Stomach (tissue), 9 donors: ENCODE results near the gene CHSY3. TPM values are rescaled to one million over a fixed set of nuclear protein-coding genes. Genes with fewer than 3 reads are reported as not detected.

Experiments
- DNase-seq, 2 donors: peaks; one replicate each; pipeline versions ENCODE4 v3.0.0 to v3.0.0-alpha.2; 2013 to 2019
- H3K27ac ChIP-seq, 5 donors: fragments of 200-600 bp in 4 of 5; sonication (generic) in 4 of 5; one replicate each; pipeline ENCODE4 v1.5.1; 2013 to 2019; ENCODE audit warnings: mild to moderate bottlenecking in 1 of 5, moderate library complexity in 1 of 5
- H3K27me3 ChIP-seq, 3 donors: fragments of 200-600 bp; sonication (generic); one replicate each; pipeline ENCODE4 v1.5.1; 2017 to 2019; ENCODE audit warnings: mixed run types in 1 of 3
- H3K36me3 ChIP-seq, 4 donors: fragments of 200-600 bp; sonication (generic); 1 replicate in 3 of 4; 2 replicates in 1 of 4; pipeline ENCODE4 v1.5.1; 2016 to 2019
- H3K4me1 ChIP-seq, 4 donors: fragments of 200-600 bp; sonication (generic); one replicate each; pipeline ENCODE4 v1.5.1; 2016 to 2019
- H3K4me3 ChIP-seq, 4 donors: fragments of 200-600 bp; sonication (generic) in 3 of 4; one replicate each; pipeline ENCODE4 v1.5.1; 2016 to 2019; ENCODE audit warnings: mild to moderate bottlenecking in 1 of 4
- H3K9me3 ChIP-seq, 4 donors: fragments of 200-600 bp; sonication (generic); one replicate each; pipeline ENCODE4 v1.5.1; 2016 to 2019
- CTCF ChIP-seq, 7 experiments: fragments of 450-650 bp in 4 of 7; fragments of 200-600 bp in 3 of 7; sonication (generic) in 3 of 7; IDR thresholded peaks; one replicate each; pipeline ENCODE4 v1.5.1; 2016 to 2019; ENCODE audit warnings: antibody characterized with exemption in 7 of 7, control low read depth in 2 of 7, mild to moderate bottlenecking in 1 of 7
- EP300 ChIP-seq: sonication (generic); formaldehyde crosslinking; IDR thresholded peaks from one replicate; pipeline ENCODE4 v1.6.1; 2017; ENCODE audit warnings: antibody characterized with exemption
- POLR2A ChIP-seq, 4 donors: fragments of 450-650 bp; IDR thresholded peaks; one replicate each; pipeline ENCODE4 v1.6.1; 2016; ENCODE audit warnings: antibody characterized with exemption in 4 of 4, control low read depth in 2 of 4, mild to moderate bottlenecking in 1 of 4, moderate library complexity in 1 of 4
- POLR2AphosphoS5 ChIP-seq, 3 donors: sonication (generic); formaldehyde crosslinking; IDR thresholded peaks; one replicate each; pipeline ENCODE4 v1.6.1; 2016; ENCODE audit warnings: antibody characterized with exemption in 3 of 3
- WGBS, 5 donors: extraction: QIAGEN DNeasy Blood & Tissue Kit in 3 of 5; methylation state at CpG; one replicate each; pipeline versions ENCODE4 v1.1.5 to v1.1.7; 2013 to 2018; 5-methylcytosine and 5-hydroxymethylcytosine counted together
- intact Hi-C: fragments of 100-400 bp; cut with DNase I; formaldehyde crosslinking; loops from one replicate; pipeline ENCODE4 v1.15.1; 2023; ENCODE audit warnings: low total_unique reads
- polyA plus RNA-seq, 3 donors: library from polyadenylated mRNA; stranded (reverse); fragments of 200-250 nt; gene quantifications; one replicate each; pipeline ENCODE4 v1.2.3, GENCODE V29; 2013
- total RNA-seq, 5 donors: library from RNA; depleted of rRNA; stranded (reverse); fragments of >200 nt; gene quantifications; one replicate each; pipeline versions ENCODE4 v1.1.0 to v1.2.3, GENCODE V29; 2014 to 2016
- donor health status: healthy with polysubstance abuse.
- donor health status: Bipolar disorder and iron deficiency.
- donor health status: healthy.

Gene CHSY3
- total and polyA plus RNA-seq, 8 donors: under 0.01 to 6.1 (median 0.31) TPM; not detected in 1

GRCh38 chr5:129991780-129992179 lies 87.5 kb downstream of the CHSY3 start:
- intact Hi-C loops: no loop called here
- whole genome bisulfite sequencing, 5 donors: 65 to 71% (median 69%) methylated on average over 3 of the region's 3 CpGs
- H3K36me3 ChIP-seq: no peaks in the 10 kb centered on the region
- no peaks in the 10 kb centered on the region for H3K27me3 ChIP-seq
- no peak for TF ChIP-seq POLR2AphosphoS5 (IDR thresholded peaks at IDR 0.05)
- no peak for TF ChIP-seq EP300
- TF ChIP-seq POLR2A (IDR thresholded peaks at IDR 0.05): no peak
- no peak for TF ChIP-seq CTCF (IDR thresholded peaks at IDR 0.05)
- H3K27ac ChIP-seq: no peak overlapping the region
- H3K9me3 ChIP-seq: peaks cover 0 to 5% (median under 1%) of the 10 kb centered on the region in 4 donors
- DNase-seq: no peak
- H3K4me3 ChIP-seq: no peak overlapping the region
- no peaks in the 10 kb centered on the region for H3K4me1 ChIP-seq

GRCh38 chr5:129996896-129997295 lies 92.6 kb downstream of the CHSY3 start:
- Histone ChIP-seq H3K4me3 (no peak overlapping the region), H3K36me3 (no peaks in the 10 kb centered on the region), H3K4me1 (no peaks in the 10 kb centered on the region), H3K27ac (no peak overlapping the region), H3K27me3 (no peaks in the 10 kb centered on the region), H3K9me3 (no peaks in the 10 kb centered on the region)
- DNase-seq: no peak
- TF ChIP-seq POLR2AphosphoS5 (IDR thresholded peaks at IDR 0.05): no peak
- no peak for TF ChIP-seq EP300
- TF ChIP-seq CTCF (IDR thresholded peaks at IDR 0.05): no peak
- no peak for TF ChIP-seq POLR2A (IDR thresholded peaks at IDR 0.05)
- intact Hi-C loops: no loop called here

- no peaks in the 10 kb centered on the region for H3K4me1 ChIP-seq
- H3K27ac ChIP-seq: no peak overlapping the region
- no peak for DNase-seq
- 74 to 89% (median 76%) methylated on average over 4 of the region's 4 CpGs for WGBS, 5 donors
- no peaks in the 10 kb centered on the region for H3K27me3 ChIP-seq
- no peak overlapping the region for H3K4me3 ChIP-seq
- TF ChIP-seq POLR2AphosphoS5 (IDR thresholded peaks at IDR 0.05): no peak
- no peak for TF ChIP-seq POLR2A (IDR thresholded peaks at IDR 0.05)
- no peak for TF ChIP-seq EP300
- no peak for TF ChIP-seq CTCF (IDR thresholded peaks at IDR 0.05)
- H3K9me3 ChIP-seq: no peaks in the 10 kb centered on the region
- H3K36me3 ChIP-seq: no peaks in the 10 kb centered on the region
- intact Hi-C loops: no loop called here
These were observed 96.2 kb downstream of the CHSY3 start for GRCh38 chr5:130000460-130000859.

GRCh38 chr5:130002183-130002582 lies 97.9 kb downstream of the CHSY3 start:
- Histone ChIP-seq H3K4me3 (no peak overlapping the region), H3K9me3 (peaks cover 0 to under 1% (median 0%) of the 10 kb centered on the region in 4 donors), H3K27ac (no peak overlapping the region), H3K36me3 (no peaks in the 10 kb centered on the region), H3K27me3 (no peaks in the 10 kb centered on the region), H3K4me1 (no peaks in the 10 kb centered on the region)
- no peak for DNase-seq
- WGBS, 5 donors: 79 to 85% (median 83%) methylated on average over 3 of the region's 3 CpGs
- no peak for TF ChIP-seq CTCF (IDR thresholded peaks at IDR 0.05)
- intact Hi-C loops: no loop called here
